ENCODE measurements around the gene ITGB5. TPM values are rescaled to one million over a fixed set of nuclear protein-coding genes. Genes with fewer than 3 reads are reported as not detected.
"Not testable (repeated sequence)": the region's sequence is repeated elsewhere in the genome, so short reads cannot be mapped to it uniquely, and the experiment has no call there.

ITGB5 gene
- total RNA-seq, 1 experiment from 2014 or later = 77.8 TPM

DNA sequence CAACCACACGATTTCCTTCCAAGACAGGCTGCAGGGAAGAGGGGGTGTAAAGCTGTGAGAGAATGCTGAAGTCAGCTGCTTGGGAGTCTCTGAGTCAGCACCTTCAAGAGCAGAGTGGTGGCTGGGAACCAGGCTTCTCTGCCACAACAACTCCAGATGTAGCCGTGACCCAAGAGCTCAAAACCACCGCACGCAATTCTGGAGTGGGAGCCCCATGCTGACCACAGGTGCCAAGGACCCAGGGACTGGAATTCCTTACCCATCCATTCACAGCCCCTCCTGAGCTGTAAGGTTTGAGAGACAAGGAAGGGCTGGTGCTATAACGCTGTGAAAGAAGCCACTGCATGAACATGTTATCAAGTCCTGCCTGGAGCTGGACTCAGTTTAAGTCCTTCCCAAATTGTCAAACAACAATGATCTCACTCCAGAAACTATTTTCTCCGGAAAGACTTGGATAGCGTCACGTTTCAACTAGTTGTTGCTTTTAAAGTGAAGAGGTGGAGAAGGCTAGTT, 95.5 kb downstream of the ITGB5 start (continued):
- TF ChIP-seq SP1 (IDR thresholded peaks at IDR 0.05; ENCODE audit: low read depth) = no peak
- no peak for TF ChIP-seq EZH2 (IDR thresholded peaks at IDR 0.05)
- TF ChIP-seq SRF (IDR thresholded peaks at IDR 0.05; ENCODE audit: low read depth) = no peak
- no peak for TF ChIP-seq CTCF (IDR thresholded peaks at IDR 0.05 in 2 of 3, conservative IDR thresholded peaks at IDR 0.05 in 1 of 3; ENCODE audit: borderline replicate concordance in 1 of 3, insufficient read depth in 1 of 3, low read depth in 2 of 3, low read length in 2 of 3)
- TF ChIP-seq RAD21 (IDR thresholded peaks at IDR 0.05; ENCODE audit: low read depth) = no peak
- TF ChIP-seq CBX3 (IDR thresholded peaks at IDR 0.05; ENCODE audit: low read depth) = no peak
- TF ChIP-seq POLR2AphosphoS5 (IDR thresholded peaks at IDR 0.05; ENCODE audit: low read depth, low read length) = no peak
- no peak for TF ChIP-seq YY1 (IDR thresholded peaks at IDR 0.05; ENCODE audit: extremely low read depth, insufficient replicate concordance, low read depth, low read length)
- TF ChIP-seq EZH2phosphoT487 (IDR thresholded peaks at IDR 0.05; ENCODE audit: borderline replicate concordance) = no peak

GRCh38 chr3:124791142-124791541, 96.0 kb downstream of the ITGB5 start:
- ChIA-PET RAD21 (ENCODE audit: low non-redundant PET in 1 of 2, low total read pairs in 2 of 2, uncharacterized antibody in 2 of 2, unreplicated experiment in 2 of 2) (no interaction called here), CTCF (no interaction called here), POLR2A (no interaction called here)
- ATAC-seq (no peak), DNase-seq (ENCODE audit: low read depth, low spot score) (no peak)
- H3K27ac ChIP-seq (ENCODE audit: low read depth, low read length) = no peak overlapping the region
- no peak overlapping the region for H2AFZ ChIP-seq (ENCODE audit: low read depth, low read length, poor library complexity, severe bottlenecking)
- no peaks in the 10 kb centered on the region for H3K79me2 ChIP-seq (ENCODE audit: insufficient read depth, low read length)
- no peak overlapping the region for H3K4me3 ChIP-seq (replicated peaks in 1 of 2; ENCODE audit: low read depth in 1 of 2, low read length in 2 of 2)
- TF ChIP-seq SP1 (IDR thresholded peaks at IDR 0.05; ENCODE audit: low read depth) = no peak
- TF ChIP-seq, protein P1, sequence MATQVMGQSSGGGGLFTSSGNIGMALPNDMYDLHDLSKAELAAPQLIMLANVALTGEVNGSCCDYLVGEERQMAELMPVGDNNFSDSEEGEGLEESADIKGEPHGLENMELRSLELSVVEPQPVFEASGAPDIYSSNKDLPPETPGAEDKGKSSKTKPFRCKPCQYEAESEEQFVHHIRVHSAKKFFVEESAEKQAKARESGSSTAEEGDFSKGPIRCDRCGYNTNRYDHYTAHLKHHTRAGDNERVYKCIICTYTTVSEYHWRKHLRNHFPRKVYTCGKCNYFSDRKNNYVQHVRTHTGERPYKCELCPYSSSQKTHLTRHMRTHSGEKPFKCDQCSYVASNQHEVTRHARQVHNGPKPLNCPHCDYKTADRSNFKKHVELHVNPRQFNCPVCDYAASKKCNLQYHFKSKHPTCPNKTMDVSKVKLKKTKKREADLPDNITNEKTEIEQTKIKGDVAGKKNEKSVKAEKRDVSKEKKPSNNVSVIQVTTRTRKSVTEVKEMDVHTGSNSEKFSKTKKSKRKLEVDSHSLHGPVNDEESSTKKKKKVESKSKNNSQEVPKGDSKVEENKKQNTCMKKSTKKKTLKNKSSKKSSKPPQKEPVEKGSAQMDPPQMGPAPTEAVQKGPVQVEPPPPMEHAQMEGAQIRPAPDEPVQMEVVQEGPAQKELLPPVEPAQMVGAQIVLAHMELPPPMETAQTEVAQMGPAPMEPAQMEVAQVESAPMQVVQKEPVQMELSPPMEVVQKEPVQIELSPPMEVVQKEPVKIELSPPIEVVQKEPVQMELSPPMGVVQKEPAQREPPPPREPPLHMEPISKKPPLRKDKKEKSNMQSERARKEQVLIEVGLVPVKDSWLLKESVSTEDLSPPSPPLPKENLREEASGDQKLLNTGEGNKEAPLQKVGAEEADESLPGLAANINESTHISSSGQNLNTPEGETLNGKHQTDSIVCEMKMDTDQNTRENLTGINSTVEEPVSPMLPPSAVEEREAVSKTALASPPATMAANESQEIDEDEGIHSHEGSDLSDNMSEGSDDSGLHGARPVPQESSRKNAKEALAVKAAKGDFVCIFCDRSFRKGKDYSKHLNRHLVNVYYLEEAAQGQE (IDR thresholded peaks at IDR 0.05; ENCODE audit: low read depth) = no peak
- TF ChIP-seq FOSL1 (IDR thresholded peaks at IDR 0.05; ENCODE audit: low read depth) = no peak
- TF ChIP-seq, protein P2, sequence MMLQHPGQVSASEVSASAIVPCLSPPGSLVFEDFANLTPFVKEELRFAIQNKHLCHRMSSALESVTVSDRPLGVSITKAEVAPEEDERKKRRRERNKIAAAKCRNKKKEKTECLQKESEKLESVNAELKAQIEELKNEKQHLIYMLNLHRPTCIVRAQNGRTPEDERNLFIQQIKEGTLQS (IDR thresholded peaks at IDR 0.05) = no peak
- no peak for TF ChIP-seq POLR2AphosphoS5 (IDR thresholded peaks at IDR 0.05; ENCODE audit: low read depth, low read length)
- H3K27me3 ChIP-seq (ENCODE audit: insufficient read depth, low read length) = no peaks in the 10 kb centered on the region
- intact Hi-C loops (cut with micrococcal nuclease) = no loop called here
- no peak overlapping the region for H3K4me2 ChIP-seq (ENCODE audit: low read length)
- no peaks in the 10 kb centered on the region for H3K9me2 ChIP-seq (ENCODE audit: insufficient read depth)
- H3K9ac ChIP-seq (ENCODE audit: low read length) = no peak overlapping the region
- no peaks in the 10 kb centered on the region for H3K36me3 ChIP-seq (ENCODE audit: control insufficient read depth in 1 of 2, insufficient read depth in 2 of 2, low read length in 2 of 2)
- peaks cover 11 to 27% of the 10 kb centered on the region in 2 experiments; a peak in 3 of 4 replicates for H3K4me1 ChIP-seq (ENCODE audit: control insufficient read depth in 1 of 2, insufficient read depth in 2 of 2, low read length in 2 of 2)
- no peaks in the 10 kb centered on the region for H3K9me3 ChIP-seq (ENCODE audit: control insufficient read depth in 1 of 2, insufficient read depth in 1 of 2, low read depth in 1 of 2, low read length in 2 of 2)
- BruUV-seq (replicated peaks) = no TSS peak
- no peaks in the 10 kb centered on the region for H4K20me1 ChIP-seq (ENCODE audit: insufficient read depth)

- H3K9me2 ChIP-seq (ENCODE audit: insufficient read depth); H2AFZ ChIP-seq (ENCODE audit: low read depth, low read length, poor library complexity, severe bottlenecking); H3K9me3 ChIP-seq (ENCODE audit: control insufficient read depth in 1 of 2, insufficient read depth in 1 of 2, low read depth in 1 of 2, low read length in 2 of 2); H3K4me3 ChIP-seq (replicated peaks in 1 of 2; ENCODE audit: low read depth in 1 of 2, low read length in 2 of 2); H3K4me2 ChIP-seq (ENCODE audit: low read length); BruUV-seq (replicated peaks); H3K36me3 ChIP-seq (ENCODE audit: control insufficient read depth in 1 of 2, insufficient read depth in 2 of 2, low read length in 2 of 2); H3K9ac ChIP-seq (ENCODE audit: low read length); H3K27ac ChIP-seq (ENCODE audit: low read depth, low read length); H3K79me2 ChIP-seq (ENCODE audit: insufficient read depth, low read length); POLR2A ChIA-PET; H3K27me3 ChIP-seq (ENCODE audit: insufficient read depth, low read length); RAD21 ChIA-PET (ENCODE audit: low non-redundant PET in 1 of 2, low total read pairs in 2 of 2, uncharacterized antibody in 2 of 2, unreplicated experiment in 2 of 2); intact Hi-C loops (cut with micrococcal nuclease); ATAC-seq; DNase-seq (ENCODE audit: low read depth, low spot score); H4K20me1 ChIP-seq (ENCODE audit: insufficient read depth): not testable (repeated sequence)
- CTCF ChIA-PET = interaction anchor here (3.2 kb wide), 1 partner anchor 113 kb away, joined by 98 read pairs; no protein-coding TSS in a partner anchor
- peaks cover 11 to 25% of the 10 kb centered on the region in 2 experiments; a peak in 3 of 4 replicates for H3K4me1 ChIP-seq (ENCODE audit: control insufficient read depth in 1 of 2, insufficient read depth in 2 of 2, low read length in 2 of 2)
Measured at GRCh38 chr3:124789103-124789502, 98.1 kb downstream of the ITGB5 start.
